NOMO-1 treated with DMSO at 0.1 percent for 48 hours (cell line): ENCODE data around the gene PPRC1.

Experiments used
- DNase-seq: peaks from one replicate; lab custom pipeline; 2025; ENCODE audit not compliant: unreplicated experiment; lab: John Stamatoyannopoulos, UW

Gene PPRC1

DNA sequence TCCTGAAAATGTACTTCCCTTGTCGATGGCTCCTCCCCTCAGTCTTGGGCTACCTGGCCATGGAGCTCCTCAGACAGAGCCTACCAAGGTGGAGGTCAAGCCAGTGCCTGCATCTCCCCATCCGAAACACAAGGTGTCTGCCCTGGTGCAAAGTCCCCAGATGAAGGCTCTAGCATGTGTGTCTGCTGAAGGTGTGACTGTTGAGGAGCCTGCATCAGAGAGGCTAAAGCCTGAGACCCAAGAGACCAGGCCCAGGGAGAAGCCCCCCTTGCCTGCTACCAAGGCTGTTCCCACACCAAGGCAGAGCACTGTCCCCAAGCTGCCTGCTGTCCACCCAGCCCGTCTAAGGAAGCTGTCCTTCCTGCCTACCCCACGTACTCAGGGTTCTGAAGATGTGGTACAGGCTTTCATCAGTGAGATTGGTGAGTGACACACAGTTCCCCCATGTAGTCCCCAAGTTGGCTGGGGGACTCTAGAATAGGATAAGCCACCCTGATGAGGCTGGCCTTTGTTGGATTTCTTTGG, 8.8 kb downstream of the PPRC1 start:
- no peak for DNase-seq

DNA sequence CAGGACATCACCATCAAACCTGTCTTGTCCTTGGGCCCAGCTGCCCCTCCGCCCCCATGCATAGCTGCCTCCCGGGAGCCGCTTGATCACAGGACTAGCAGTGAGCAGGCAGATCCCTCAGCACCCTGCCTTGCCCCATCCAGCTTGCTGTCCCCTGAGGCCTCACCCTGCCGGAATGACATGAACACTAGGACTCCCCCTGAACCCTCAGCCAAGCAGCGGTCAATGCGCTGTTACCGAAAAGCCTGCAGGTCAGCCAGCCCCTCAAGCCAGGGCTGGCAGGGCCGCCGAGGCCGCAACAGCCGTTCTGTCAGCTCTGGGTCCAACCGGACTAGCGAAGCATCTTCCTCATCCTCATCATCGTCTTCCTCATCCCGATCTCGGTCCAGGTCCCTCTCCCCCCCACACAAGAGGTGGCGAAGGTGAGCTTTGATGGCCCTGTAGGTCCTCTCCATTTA, 14.2 kb downstream of the PPRC1 start:
- no peak for DNase-seq

DNA sequence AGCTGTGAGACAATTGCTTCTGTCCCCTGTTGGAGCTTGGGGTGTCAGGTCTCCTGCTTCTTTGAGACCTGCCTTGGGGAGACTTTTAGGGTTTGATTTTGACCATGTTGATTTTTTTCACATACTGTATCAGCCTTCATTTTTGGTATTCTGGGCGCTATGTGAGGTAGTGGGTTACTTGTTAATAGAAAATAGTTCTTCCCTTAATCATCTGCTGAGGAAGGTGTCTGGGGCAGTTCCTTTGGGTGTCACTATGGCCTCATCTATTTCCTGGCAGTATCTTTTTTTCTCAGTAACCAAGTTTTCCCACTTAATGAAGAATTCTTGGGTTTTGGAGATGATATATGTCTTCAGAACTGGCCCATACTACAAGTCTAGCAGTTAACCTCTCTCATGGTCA, 14.7 kb downstream of the PPRC1 start:
- DNase-seq, result no peak

DNA sequence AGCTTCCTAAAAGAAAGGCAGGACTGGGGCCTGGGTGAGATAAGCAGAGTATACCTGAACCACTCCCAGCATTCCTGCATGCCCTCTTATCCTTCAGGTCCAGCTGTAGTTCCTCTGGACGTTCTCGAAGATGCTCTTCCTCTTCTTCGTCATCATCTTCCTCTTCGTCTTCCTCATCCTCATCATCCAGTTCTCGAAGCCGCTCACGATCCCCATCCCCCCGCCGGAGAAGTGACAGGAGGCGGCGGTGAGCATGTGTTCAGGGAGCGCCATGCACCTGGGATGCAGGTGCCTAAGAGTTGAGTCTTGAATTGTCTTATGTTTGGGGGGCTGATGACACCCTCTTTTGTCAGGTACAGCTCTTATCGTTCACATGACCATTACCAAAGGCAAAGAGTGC, 15.4 kb downstream of the PPRC1 start:
- no peak for DNase-seq

DNA sequence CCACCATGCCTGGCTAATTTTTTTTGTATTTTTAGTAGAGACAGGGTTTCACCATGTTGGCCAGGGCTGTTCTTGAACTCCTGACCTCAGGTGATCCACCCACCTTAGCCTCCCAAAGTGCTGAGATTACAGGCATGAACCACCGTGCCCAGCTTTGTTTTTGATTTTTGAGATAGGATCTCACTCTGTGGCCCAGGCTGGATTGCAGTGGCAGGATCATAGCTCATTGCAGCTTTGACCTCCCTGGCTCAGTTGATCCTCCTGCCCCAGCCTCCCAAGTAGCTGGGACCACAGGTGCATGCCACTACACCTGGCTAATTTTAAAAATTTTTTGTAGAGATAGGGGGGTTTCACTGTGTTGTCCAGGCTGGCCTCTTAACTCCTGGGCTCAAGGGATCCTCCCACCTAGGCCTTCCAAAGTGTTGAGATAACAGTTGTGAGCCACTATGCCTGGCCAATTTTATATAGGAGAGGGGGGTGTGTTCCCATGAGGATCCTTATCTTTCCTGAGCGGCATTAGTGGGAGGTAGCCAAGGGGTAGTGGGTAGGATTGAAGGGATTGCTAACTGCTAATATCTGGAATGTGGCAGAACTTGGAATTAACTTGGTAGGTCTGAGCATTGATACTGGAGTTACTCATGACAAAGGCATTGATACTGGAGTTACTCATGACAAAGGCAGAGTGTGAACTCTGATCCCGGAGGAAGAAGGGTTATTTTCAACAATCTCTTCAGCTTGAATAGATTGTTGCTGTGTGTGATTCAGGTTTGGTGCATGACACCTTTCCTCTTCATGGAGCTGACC, 18.3 kb downstream of the PPRC1 start:
- DNase-seq, result no peak

DNA sequence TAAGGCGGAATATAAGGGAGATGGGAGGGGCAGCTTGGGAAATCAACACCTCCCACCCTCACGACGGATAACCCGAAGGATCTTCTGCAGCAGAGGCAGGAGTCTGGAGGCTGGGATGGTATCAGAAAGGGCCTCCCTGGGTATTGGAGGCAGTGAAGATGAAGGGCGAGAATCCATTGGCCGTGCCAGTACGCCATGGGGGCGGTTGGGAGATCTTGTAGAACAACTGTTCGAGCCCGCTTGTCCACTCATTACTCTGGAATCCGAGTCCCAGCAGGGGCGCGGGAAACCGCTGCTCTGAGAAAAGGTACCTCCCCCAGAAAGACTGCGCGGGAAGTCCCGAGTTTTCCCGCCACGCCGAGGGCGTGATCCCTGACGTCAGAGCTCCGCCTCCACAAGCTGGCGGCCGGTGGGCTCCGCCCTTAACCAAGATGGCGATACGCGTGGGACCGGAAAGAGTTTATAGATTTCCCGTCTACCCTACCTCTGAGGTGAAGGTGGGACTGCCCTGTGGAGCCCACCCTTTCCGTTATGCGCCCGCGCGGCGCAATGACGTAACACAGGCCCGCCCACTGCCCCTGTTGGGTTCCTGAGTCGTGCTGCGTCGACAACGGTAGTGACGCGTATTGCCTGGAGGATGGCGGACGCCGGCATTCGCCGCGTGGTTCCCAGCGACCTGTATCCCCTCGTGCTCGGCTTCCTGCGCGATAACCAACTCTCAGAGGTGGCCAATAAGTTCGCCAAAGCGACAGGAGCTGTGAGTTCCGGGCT, 19.1 kb downstream of the PPRC1 start, which contains the start of gene NOLC1:
NOLC1 (plus strand) TSS at position 616 of the 771 bp plus-strand sequence; CDS start at position 638, 22 bp downstream.
- DNase-seq, result peak; percentile 98

DNA sequence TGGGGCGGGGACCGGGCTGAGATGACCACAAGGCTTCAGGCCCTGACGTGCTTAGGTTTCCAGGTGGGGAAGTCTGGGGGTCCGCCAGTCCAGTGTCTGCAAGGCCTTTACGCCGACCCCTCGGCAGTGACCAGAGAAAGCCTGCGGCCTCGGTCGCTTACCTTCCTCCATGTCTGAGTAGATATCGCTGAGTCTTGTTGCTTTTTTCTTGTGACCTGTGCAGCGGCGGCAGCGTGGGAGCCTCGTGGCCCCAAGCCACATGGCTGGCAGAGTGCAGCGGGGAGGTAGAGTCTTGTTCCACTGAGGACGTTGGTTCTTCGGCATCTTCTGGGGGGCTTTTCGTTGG, 19.7 kb downstream of the PPRC1 start:
- no peak for DNase-seq

DNA sequence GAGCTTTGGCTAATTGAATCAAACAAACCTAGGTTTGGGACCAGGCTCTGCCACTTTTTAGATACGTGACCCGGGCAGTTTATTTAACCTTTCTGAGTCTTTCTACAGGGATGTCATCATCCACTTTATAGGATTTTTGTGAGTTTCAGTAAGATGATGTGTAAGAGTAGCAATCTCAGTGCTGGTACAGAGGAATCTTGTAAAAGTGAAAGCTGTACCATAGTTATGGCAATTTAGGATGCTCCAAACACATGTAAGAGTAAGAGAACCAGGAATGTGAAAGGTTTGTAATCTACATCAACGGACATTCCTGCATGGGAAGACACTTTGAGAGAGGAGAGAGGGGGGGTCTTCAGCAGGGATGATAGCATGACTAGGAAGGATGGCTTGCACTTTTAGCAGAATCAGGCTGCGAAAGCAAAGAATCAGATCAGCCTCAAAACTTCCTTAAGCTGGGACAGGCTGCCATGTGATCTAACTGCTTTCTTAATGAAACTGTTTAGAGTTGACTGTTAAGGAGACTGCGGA, 20.3 kb downstream of the PPRC1 start:
- DNase-seq, result peak; percentile 20

DNA sequence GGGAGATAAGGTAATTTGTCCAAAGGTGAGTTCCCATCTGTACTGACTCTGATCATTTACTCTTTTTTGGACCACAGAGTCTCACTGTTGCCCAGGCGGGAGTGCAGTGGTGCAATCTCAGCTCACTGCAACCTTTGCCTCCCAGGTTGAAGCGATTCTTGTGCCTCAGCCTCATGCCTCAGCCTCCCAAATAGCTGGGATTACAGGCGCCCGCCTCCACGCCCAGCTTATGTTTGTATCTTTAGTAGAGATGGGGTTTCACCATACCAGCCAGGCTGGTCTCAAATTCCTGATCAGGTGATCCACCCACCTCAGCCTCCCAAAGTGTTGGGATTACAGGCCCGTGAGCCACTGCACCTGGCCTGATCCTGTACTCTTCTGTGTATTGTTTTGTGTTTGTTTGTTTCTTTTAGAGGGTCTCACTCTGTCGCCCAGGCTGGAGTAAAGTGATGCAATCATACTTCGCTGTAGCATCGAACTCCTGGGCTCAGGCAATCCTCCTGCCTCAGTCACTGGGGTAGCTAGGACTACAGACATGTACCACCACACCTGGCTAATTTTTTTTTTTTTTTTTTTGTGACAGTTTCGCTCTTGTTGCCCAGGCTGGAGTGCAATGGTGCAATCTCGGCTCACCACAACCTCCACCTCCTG, 21.8 kb downstream of the PPRC1 start:
- no peak for DNase-seq

DNA sequence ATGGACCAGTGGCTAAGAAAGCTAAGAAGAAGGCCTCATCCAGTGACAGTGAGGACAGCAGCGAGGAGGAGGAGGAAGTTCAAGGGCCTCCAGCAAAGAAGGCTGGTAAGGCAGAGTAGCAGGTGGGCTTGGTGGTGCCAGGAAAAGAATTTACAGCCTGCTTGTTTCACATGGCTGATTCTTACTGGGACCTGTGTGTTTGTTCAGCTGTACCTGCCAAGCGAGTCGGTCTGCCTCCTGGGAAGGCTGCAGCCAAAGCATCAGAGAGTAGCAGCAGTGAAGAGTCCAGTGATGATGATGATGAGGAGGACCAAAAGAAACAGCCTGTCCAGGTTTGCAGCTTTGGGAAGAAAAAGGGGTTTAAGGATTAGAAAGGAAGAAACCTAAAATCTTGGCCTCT, 24.4 kb downstream of the PPRC1 start:
- DNase-seq, result no peak

DNA sequence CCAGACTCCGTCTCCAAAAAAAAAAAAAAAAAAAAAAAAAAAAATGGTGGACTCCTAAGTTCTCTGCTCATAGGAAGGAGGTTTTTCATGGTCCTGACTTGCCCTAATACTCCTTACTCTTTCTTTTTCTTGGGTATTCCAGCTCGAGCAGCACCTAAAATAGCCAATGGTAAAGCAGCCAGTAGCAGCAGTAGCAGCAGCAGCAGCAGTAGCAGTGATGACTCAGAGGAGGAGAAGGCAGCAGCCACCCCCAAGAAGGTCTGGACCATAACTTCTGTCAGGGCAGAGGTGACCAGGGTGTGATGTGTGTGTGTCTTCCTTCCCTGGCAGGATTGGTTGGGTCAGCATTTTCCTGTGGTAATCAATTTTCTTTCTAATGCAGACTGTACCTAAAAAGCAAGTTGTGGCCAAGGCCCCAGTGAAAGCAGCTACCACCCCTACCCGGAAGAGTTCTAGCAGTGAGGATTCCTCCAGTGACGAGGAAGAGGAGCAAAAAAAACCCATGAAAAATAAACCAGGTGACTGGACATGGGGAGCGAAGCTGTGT, 26.3 kb downstream of the PPRC1 start:
- no peak for DNase-seq

DNA sequence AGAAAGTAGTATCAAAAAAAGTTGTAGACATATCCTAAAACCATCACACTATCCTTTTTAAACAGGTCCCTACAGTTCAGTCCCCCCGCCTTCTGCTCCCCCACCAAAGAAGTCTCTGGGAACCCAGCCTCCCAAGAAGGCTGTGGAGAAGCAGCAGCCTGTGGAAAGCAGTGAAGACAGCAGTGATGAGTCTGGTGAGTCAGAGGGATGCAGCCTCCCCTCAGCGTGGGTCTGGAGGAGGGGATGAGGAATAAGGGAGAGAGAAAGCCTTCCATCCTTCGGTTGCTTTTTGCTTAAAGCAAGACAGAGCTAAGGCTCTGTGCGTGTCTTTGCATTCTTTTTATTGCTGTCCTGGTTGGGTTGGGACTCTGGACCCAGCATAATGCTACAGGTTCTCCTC, 27.0 kb downstream of the PPRC1 start:
- no peak for DNase-seq

DNA sequence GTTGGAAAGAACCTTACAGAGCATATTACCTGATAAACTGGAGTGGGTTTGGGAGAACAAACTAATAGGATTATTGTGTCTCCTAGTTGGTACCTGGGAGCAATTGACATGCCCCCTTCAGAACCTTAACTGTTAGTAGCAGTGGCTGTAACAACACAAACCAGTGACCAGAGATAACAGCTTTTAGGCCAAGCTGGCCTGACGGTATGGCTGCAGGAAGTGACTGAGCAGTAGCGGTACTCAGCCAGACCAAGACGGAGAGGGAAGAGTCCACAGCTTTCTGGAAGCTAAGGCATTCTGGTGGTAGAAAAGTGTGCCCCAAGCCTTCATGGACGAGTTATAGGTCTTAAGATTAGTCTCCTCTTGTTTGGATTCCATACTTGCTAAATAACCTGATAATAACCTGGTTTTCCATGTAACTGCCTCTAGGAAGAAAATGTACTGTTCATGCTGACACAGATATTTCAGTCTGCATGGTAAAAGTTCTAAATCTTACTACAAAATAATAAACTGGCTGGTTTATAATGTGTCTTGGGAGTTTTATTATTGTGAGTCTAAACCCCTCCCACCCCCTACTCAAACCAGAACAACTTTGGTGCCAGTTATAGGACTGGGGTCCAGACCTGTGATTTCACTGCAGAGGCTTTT, 30.6 kb downstream of the PPRC1 start:
- DNase-seq, result no peak

DNA sequence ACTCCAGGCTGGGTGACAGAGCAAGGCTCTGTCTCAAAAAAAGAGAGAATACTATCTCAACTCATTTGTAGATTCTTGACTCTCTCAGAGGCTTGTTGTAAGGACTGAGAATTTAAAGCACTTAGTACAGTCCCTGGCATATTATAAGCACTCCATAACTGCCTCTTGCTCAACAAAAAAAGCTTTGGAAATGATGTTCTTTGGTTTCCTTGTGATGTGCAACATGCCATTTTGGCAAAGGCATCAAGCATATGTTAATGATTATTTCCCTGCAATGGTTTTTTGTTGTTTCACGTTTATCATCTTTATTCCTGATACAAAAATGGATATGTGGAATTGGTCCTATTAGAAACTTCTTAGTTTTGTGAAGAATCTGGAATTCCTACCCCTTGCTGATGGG, 35.0 kb downstream of the PPRC1 start:
- DNase-seq, result no peak

DNA sequence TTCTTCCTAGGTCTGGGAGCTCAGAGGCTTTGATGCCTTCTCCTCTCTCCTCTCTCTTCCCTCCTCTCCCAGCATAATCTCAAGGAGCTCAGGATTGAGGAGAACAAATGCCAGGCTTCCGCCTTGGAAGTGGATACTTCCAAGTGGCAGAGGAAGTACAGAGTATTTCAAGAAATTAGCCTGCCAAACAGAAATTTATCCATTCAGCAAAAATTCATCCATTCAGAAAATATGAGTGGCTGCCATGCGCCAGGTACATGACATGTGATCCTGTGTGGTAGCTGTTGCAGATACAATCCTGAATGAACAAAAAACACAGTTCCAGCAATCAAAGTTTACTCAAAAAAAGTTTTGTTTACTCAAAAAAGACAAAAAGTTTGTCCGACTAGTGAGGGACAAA, 37.8 kb downstream of the PPRC1 start:
- DNase-seq, result no peak

DNA sequence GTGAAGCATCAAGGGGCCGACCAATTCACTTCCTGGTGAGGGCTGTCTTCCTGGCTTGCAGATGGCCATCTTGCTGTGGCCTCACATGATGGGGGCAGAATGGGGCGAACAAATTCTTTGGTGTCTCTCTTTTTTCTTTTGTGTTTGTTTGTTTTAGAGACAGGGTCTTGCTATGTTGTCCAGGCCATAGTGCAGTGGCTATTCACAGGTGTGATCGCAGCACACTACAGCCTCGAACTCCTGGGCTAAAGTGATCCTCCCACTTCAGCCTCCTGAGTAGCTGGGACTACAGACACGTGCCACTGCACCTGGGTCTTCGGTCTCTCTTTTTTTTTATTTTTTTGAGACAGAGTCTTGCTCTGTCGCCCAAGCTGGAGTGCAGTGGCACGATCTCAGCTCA, 39.4 kb downstream of the PPRC1 start:
- no peak for DNase-seq

DNA sequence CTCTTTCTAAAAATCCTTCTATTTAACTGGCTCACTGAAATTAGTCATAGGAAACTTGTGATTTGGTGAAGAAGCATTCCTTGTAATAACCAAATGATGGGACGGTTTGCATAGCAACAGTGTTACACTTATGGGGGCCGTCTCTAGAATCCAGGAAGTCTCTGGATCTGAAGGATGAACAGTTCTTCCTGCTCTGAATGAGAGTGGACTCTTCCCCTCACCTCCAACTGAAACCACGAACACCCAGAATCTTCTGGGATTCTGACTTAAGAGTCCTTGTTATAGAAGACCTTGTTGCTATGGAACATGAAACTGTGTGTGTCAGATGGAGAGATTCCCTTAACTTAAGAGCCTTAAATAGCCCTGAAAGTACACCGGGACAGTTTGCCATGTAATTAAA, 42.6 kb downstream of the PPRC1 start:
- DNase-seq, result no peak

DNA sequence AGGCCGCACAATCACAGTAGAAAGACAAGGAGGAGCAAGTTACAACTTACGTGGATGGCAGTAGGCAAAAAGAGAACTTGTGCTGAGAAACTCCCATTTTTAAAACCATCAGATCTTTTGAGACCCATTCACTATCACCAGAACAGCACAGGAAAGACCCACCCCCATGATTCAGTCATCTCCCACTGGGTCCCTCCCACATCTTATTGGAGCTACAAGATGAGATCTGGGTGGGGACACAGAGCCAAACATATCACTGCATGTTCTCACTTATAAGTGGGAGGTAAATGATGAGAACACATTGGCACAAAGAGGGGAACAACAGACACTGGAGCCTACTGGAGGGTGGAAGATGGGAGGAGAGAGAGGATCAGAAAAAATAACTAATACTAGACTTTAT, 51.8 kb downstream of the PPRC1 start:
- DNase-seq, result no peak

DNA sequence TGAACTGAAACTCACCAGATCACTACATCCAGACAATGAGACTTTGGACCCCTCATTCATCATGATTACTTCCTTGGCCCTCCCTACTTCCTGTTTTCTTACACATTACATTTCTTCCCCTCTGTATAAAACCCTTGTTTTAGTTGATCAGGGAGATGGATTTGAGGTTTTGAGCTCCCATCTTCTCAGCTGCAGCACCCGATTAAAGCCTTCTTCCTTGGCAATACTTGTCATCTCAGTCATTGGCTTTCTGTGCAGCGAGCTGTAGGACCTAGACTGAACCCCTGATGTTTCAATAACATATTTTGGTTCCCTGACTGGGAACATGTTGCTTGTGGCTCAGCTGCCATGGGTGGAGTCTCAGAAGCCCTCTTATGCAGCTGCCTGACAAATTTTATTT, 52.4 kb downstream of the PPRC1 start:
- no peak for DNase-seq

DNA sequence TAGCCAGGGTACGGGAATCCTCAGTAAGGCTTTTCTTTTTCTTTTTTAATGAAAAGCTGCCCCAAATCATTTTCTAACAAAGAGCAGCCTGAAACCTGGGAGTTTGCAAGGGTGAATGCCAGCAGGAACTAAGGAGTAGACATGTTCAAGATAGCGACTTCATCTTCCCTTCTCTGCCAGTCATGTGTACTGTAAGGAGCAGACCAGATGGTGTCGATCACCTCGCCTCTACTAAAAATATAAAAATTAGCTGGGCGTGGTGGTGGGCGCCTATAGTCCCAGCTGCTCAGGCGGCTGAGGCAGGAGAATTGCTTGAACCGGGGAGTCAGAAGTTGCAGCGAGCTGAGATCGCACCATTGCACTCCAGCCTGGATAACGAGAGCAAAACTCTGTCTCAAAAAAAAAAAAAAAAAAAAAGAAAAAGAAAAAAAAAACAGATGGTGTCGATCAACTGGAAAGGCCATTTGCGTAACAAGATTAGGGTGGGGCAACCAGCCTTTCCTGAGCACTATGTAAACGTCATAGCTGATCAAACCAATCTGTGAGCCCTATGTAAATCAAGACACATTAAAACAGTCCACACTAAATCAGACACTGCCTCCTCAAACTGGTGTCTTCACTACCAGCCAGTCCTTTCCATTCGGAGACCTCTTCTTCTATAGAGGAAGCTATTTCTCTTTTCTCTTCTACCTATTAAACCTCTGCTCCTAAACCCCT, 53.1 kb downstream of the PPRC1 start:
- peak; percentile 57 for DNase-seq
